Neural cell (in vitro differentiated cells): ENCODE results near the gene DCAF7. TPM values are rescaled to one million over a fixed set of nuclear protein-coding genes. Genes with fewer than 3 reads are reported as not detected.

ENCODE experiments used
- H2AFZ ChIP-seq: fragments of 200-600, 300-800 bp; sonication (generic), shearing (Covaris generic); 2 replicates; pipeline ENCODE4 v1.6.0; 2014; ENCODE audit warnings: low read depth, mild to moderate bottlenecking, antibody characterized with exemption, low read length, moderate library complexity
- H3F3A ChIP-seq: fragments of 200-600 bp; shearing (Covaris generic); 2 replicates; pipeline ENCODE4 v1.6.1; 2016; ENCODE audit warnings: mild to moderate bottlenecking, moderate library complexity, mixed read lengths, antibody characterized with exemption, low read length; ENCODE audit not compliant: insufficient read depth, poor library complexity, severe bottlenecking
- H3K27ac ChIP-seq: fragments of 200-600, 300-800 bp; sonication (generic), shearing (Covaris generic); 2 replicates; pipeline ENCODE4 v1.5.1; 2014; ENCODE audit warnings: mild to moderate bottlenecking, low read length, moderate library complexity
- H3K27me3 ChIP-seq: fragments of 300-800, 200-600 bp; sonication (generic), shearing (Covaris generic); 2 replicates; pipeline ENCODE4 v1.6.0; 2014; ENCODE audit warnings: mild to moderate bottlenecking, low read depth, low read length, moderate library complexity; ENCODE audit not compliant: insufficient read depth
- H3K36me3 ChIP-seq: fragments of 300-800, 200-600 bp; sonication (generic), shearing (Covaris generic); 2 replicates; pipeline ENCODE4 v1.5.1; 2014; ENCODE audit warnings: mild to moderate bottlenecking, antibody characterized with exemption, low read length, moderate library complexity; ENCODE audit not compliant: insufficient read depth
- H3K4me2 ChIP-seq: fragments of 300-800, 200-600 bp; sonication (generic), shearing (Covaris generic); 2 replicates; pipeline ENCODE4 v1.6.0; 2014; ENCODE audit warnings: mild to moderate bottlenecking, low read length
- H3K4me3 ChIP-seq: fragments of 300-800, 200-600 bp; sonication (generic), shearing (Covaris generic); 2 replicates; pipeline ENCODE4 v1.5.1; 2014; ENCODE audit warnings: mild to moderate bottlenecking, low read length, moderate library complexity
- H3K79me2 ChIP-seq: fragments of 200-600 bp; shearing (Covaris generic); replicated peaks from 2 replicates; pipeline ENCODE4 v1.6.0; 2014; ENCODE audit warnings: mild to moderate bottlenecking, low read length, moderate library complexity; ENCODE audit not compliant: insufficient read depth
- H3K9ac ChIP-seq: fragments of 300-800, 200-600 bp; sonication (generic), shearing (Covaris generic); 2 replicates; pipeline ENCODE4 v1.6.1; 2016; ENCODE audit warnings: mild to moderate bottlenecking, low read length, mixed read lengths
- H3K9me2 ChIP-seq: fragments of 200-600 bp; shearing (Covaris generic); 2 replicates; pipeline ENCODE4 v1.6.1; 2016; ENCODE audit warnings: mild to moderate bottlenecking, low read length, mixed read lengths; ENCODE audit not compliant: insufficient read depth
- H3K9me3 ChIP-seq: fragments of 200-600, 300-800 bp; sonication (generic), shearing (Covaris generic); 2 replicates; pipeline ENCODE4 v1.6.1; 2016; ENCODE audit warnings: mild to moderate bottlenecking, mixed run types, low read length, moderate library complexity, mixed read lengths
- H4K20me1 ChIP-seq: fragments of 200-600 bp; shearing (Covaris generic); 2 replicates; pipeline ENCODE4 v1.6.1; 2016; ENCODE audit warnings: mild to moderate bottlenecking, mixed run types; ENCODE audit not compliant: insufficient read depth
- EP300 ChIP-seq: fragments of 450-650 bp; conservative IDR thresholded peaks from 2 replicates; pipeline ENCODE4 v1.6.1; 2014; ENCODE audit warnings: antibody characterized with exemption, mild to moderate bottlenecking, moderate library complexity; ENCODE audit not compliant: poor library complexity, severe bottlenecking
- EZH2 ChIP-seq: fragments of 200-600, 300-800 bp; shearing (Covaris generic), sonication (generic); IDR thresholded peaks from 2 replicates; pipeline ENCODE4 v1.6.1; 2014; ENCODE audit warnings: antibody characterized with exemption, low read length, borderline replicate concordance, mild to moderate bottlenecking; ENCODE audit not compliant: insufficient read depth, poor library complexity, severe bottlenecking
- MXI1 ChIP-seq: fragments of 450-650 bp; conservative IDR thresholded peaks from 2 replicates; pipeline ENCODE4 v1.6.1; 2014; ENCODE audit warnings: antibody characterized with exemption, mild to moderate bottlenecking; ENCODE audit not compliant: poor library complexity, severe bottlenecking
- POLR2AphosphoS5 ChIP-seq: IDR thresholded peaks from 2 replicates; pipeline ENCODE4 v1.6.1; 2012
- RAD21 ChIP-seq: fragments of 450-650 bp; conservative IDR thresholded peaks from 2 replicates; pipeline ENCODE4 v1.6.1; 2014; ENCODE audit warnings: antibody characterized with exemption, mild to moderate bottlenecking, moderate library complexity
- SMC3 ChIP-seq: fragments of 450-650 bp; conservative IDR thresholded peaks from 2 replicates; pipeline ENCODE4 v1.6.1; 2014; ENCODE audit warnings: antibody characterized with exemption, mild to moderate bottlenecking, moderate library complexity; ENCODE audit not compliant: poor library complexity
- TAF1 ChIP-seq: IDR thresholded peaks from 2 replicates; pipeline ENCODE4 v1.6.1; 2012; ENCODE audit warnings: low read depth
- polyA plus RNA-seq: library from polyadenylated mRNA; depleted of rRNA; stranded (reverse); fragments of >200 nt; gene quantifications from 2 replicates; pipeline ENCODE4 v1.2.3, GENCODE V29; 2014
- TF ChIP-seq, protein P1 (sequence below): fragments of 450-650 bp; IDR thresholded peaks from 2 replicates; pipeline ENCODE4 v1.5.1; 2014; ENCODE audit warnings: antibody characterized with exemption, mild to moderate bottlenecking, moderate library complexity; ENCODE audit not compliant: poor library complexity, severe bottlenecking
- TF ChIP-seq, protein P2 (sequence below): IDR thresholded peaks from 2 replicates; pipeline ENCODE4 v1.6.1; 2012; ENCODE audit warnings: borderline replicate concordance

Gene DCAF7
- polyA plus RNA-seq, 1 donor from 2014 or later: 35.3 TPM

DNA sequence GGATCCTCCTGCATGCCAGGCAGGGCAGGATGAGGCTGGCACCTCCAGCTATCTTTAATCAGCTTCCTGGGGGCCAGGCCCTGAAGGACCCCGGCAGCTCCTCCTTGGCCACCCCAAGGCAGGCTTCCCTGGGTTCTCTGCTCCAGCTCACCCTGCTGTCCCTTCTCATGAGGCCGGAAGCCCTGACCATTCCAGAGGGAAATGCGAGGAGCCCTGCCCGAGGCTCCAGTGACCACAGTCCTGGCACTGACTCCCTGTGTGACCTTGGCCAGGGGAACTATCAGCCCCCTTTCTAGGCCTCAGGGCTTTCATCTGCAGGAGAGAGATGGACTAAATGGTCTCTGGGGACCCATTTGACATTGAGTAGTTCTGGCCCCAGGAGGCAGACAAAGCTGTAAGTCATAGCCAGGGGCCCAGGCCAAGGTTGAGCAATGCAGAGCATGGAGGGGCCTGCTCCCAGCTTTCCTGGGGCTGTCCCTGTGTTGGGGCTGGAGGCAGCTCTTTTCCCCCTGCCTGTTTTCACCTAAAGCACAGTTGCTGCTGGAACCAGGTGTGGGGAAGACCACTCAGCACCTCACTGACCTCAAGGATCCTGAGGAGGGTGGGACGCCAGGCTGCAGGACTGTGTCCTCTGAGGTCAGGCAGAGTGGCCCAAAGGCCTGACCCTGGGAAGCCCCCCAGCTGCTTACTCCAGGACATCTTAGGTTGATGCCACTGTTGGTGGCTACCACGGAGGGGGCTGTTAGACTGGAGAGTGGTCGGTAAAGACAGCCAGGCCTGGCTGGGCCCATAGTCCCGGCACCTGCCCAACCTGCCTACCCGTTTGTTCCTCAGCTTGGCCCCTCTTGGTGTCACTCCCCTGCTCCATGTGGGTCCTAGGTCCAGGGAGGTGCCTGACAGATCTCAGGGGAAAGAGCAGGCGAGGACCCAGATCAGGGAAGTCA, 19.0 kb upstream of the DCAF7 start:
- no peaks in the 10 kb centered on the region for H3F3A ChIP-seq
- H3K27me3 ChIP-seq: peaks cover 5% of the 10 kb centered on the region
- H3K27ac ChIP-seq: no peak overlapping the region
- H3K4me2 ChIP-seq: no peak overlapping the region
- H4K20me1 ChIP-seq: no peaks in the 10 kb centered on the region
- no peak overlapping the region for H2AFZ ChIP-seq
- no peak overlapping the region for H3K9ac ChIP-seq
- H3K4me3 ChIP-seq: no peak overlapping the region
- H3K36me3 ChIP-seq: no peaks in the 10 kb centered on the region
- TF ChIP-seq, protein P1, sequence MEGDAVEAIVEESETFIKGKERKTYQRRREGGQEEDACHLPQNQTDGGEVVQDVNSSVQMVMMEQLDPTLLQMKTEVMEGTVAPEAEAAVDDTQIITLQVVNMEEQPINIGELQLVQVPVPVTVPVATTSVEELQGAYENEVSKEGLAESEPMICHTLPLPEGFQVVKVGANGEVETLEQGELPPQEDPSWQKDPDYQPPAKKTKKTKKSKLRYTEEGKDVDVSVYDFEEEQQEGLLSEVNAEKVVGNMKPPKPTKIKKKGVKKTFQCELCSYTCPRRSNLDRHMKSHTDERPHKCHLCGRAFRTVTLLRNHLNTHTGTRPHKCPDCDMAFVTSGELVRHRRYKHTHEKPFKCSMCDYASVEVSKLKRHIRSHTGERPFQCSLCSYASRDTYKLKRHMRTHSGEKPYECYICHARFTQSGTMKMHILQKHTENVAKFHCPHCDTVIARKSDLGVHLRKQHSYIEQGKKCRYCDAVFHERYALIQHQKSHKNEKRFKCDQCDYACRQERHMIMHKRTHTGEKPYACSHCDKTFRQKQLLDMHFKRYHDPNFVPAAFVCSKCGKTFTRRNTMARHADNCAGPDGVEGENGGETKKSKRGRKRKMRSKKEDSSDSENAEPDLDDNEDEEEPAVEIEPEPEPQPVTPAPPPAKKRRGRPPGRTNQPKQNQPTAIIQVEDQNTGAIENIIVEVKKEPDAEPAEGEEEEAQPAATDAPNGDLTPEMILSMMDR: no peak
- TF ChIP-seq EZH2: no peak
- no peak for TF ChIP-seq RAD21
- no peak for TF ChIP-seq MXI1
- TF ChIP-seq, protein P2, sequence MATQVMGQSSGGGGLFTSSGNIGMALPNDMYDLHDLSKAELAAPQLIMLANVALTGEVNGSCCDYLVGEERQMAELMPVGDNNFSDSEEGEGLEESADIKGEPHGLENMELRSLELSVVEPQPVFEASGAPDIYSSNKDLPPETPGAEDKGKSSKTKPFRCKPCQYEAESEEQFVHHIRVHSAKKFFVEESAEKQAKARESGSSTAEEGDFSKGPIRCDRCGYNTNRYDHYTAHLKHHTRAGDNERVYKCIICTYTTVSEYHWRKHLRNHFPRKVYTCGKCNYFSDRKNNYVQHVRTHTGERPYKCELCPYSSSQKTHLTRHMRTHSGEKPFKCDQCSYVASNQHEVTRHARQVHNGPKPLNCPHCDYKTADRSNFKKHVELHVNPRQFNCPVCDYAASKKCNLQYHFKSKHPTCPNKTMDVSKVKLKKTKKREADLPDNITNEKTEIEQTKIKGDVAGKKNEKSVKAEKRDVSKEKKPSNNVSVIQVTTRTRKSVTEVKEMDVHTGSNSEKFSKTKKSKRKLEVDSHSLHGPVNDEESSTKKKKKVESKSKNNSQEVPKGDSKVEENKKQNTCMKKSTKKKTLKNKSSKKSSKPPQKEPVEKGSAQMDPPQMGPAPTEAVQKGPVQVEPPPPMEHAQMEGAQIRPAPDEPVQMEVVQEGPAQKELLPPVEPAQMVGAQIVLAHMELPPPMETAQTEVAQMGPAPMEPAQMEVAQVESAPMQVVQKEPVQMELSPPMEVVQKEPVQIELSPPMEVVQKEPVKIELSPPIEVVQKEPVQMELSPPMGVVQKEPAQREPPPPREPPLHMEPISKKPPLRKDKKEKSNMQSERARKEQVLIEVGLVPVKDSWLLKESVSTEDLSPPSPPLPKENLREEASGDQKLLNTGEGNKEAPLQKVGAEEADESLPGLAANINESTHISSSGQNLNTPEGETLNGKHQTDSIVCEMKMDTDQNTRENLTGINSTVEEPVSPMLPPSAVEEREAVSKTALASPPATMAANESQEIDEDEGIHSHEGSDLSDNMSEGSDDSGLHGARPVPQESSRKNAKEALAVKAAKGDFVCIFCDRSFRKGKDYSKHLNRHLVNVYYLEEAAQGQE: no peak
- TF ChIP-seq EP300: no peak
- no peak for TF ChIP-seq SMC3
- H3K9me3 ChIP-seq: no peaks in the 10 kb centered on the region
- H3K79me2 ChIP-seq: no peaks in the 10 kb centered on the region
- H3K9me2 ChIP-seq: no peaks in the 10 kb centered on the region

DNA sequence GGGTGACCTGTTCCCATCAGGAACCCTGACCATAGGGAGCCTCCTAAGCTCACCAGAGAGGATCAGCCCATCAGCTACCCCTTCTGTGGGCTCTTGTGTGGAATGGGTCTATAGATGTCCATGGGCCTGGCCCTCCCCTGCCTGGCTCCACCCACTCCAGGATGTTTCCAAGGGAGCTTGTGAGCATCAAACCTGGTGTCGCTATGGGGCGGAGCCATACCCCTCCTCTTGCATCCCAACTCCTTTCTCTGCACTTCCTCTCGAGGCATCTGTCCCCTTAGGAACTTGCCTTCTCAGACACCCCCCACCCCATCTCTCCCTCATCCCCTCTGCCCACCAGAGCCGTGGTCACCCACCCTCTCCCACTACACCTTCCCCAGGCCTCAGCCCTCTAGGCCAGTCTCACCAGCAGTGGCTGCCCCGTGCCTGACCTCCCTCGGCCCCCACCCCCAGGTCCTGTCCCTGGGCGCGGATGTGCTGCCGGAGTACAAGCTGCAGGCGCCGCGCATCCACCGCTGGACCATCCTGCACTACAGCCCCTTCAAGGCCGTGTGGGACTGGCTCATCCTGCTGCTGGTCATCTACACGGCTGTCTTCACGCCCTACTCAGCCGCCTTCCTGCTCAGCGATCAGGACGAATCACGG, 16.7 kb upstream of the DCAF7 start:
- Histone ChIP-seq H3K4me3 (no peak overlapping the region), H4K20me1 (no peaks in the 10 kb centered on the region), H3K36me3 (no peaks in the 10 kb centered on the region), H3K9me2 (no peaks in the 10 kb centered on the region), H3F3A (no peaks in the 10 kb centered on the region), H3K27me3 (peaks cover 18% of the 10 kb centered on the region), H3K9me3 (no peaks in the 10 kb centered on the region), H3K79me2 (no peaks in the 10 kb centered on the region), H3K27ac (no peak overlapping the region), H3K4me2 (no peak overlapping the region), H2AFZ (no peak overlapping the region), H3K9ac (no peak overlapping the region)
- no peak for TF ChIP-seq TAF1
- no peak for TF ChIP-seq POLR2AphosphoS5
- no peak for TF ChIP-seq MXI1
- TF ChIP-seq RAD21: no peak
- TF ChIP-seq EZH2: no peak
- TF ChIP-seq, protein P1: no peak
- no peak for TF ChIP-seq SMC3
- TF ChIP-seq EP300: no peak
- TF ChIP-seq, protein P2: no peak
